ENCODE data around the gene GFI1B. TPM values are rescaled to one million over a fixed set of nuclear protein-coding genes. Genes with fewer than 3 reads are reported as not detected.

GFI1B gene
- total and polyA plus RNA-seq, 12 donors, result 0.03 to 0.78 (median 0.30) TPM; not detected in 8

GRCh38 chr9:132948482-132949050 lies 29.9 kb upstream of the GFI1B start:
- no peak overlapping the region for H3K27ac ChIP-seq
- no peaks in the 10 kb centered on the region for H3K9me3 ChIP-seq (replicated peaks in 1 of 3)
- peaks cover 2 to 7% of the 10 kb centered on the region in 2 donors for H3K4me1 ChIP-seq (replicated peaks in 1 of 2)
- no peak overlapping the region for H3K4me3 ChIP-seq
- no peak for DNase-seq
- no peaks in the 10 kb centered on the region for H3K36me3 ChIP-seq (replicated peaks in 1 of 2)
- 81 to 86% (median 83%) methylated on average over 18 of the region's 18 CpGs for WGBS, 4 donors
- intact Hi-C loops (cut with DNase I), result no loop called here
- TF ChIP-seq, protein P1, sequence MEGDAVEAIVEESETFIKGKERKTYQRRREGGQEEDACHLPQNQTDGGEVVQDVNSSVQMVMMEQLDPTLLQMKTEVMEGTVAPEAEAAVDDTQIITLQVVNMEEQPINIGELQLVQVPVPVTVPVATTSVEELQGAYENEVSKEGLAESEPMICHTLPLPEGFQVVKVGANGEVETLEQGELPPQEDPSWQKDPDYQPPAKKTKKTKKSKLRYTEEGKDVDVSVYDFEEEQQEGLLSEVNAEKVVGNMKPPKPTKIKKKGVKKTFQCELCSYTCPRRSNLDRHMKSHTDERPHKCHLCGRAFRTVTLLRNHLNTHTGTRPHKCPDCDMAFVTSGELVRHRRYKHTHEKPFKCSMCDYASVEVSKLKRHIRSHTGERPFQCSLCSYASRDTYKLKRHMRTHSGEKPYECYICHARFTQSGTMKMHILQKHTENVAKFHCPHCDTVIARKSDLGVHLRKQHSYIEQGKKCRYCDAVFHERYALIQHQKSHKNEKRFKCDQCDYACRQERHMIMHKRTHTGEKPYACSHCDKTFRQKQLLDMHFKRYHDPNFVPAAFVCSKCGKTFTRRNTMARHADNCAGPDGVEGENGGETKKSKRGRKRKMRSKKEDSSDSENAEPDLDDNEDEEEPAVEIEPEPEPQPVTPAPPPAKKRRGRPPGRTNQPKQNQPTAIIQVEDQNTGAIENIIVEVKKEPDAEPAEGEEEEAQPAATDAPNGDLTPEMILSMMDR (IDR thresholded peaks at IDR 0.05), result no peak
- no peak for TF ChIP-seq POLR2A (IDR thresholded peaks at IDR 0.05)
- H3K27me3 ChIP-seq, result no peaks in the 10 kb centered on the region

GRCh38 chr9:132949709-132950108 lies 28.8 kb upstream of the GFI1B start:
- TF ChIP-seq, protein P1 (IDR thresholded peaks at IDR 0.05), result no peak
- TF ChIP-seq POLR2A (IDR thresholded peaks at IDR 0.05), result no peak
- intact Hi-C loops (cut with DNase I), result no loop called here
- DNase-seq, result no peak
- Histone ChIP-seq H3K4me3 (no peak overlapping the region), H3K27ac (no peak overlapping the region), H3K27me3 (no peaks in the 10 kb centered on the region), H3K4me1 (replicated peaks in 1 of 2) (peaks cover 0 to 4% of the 10 kb centered on the region in 2 donors), H3K9me3 (replicated peaks in 1 of 3) (no peaks in the 10 kb centered on the region), H3K36me3 (replicated peaks in 1 of 2) (no peaks in the 10 kb centered on the region)
- WGBS, 4 donors, result 83 to 90% (median 84%) methylated on average over 4 of the region's 4 CpGs

GRCh38 chr9:132955123-132955522 lies 23.4 kb upstream of the GFI1B start:
- Histone ChIP-seq H3K4me1 (replicated peaks in 1 of 2) (no peaks in the 10 kb centered on the region), H3K27ac (no peak overlapping the region), H3K9me3 (replicated peaks in 1 of 3) (no peaks in the 10 kb centered on the region), H3K36me3 (replicated peaks in 1 of 2) (no peaks in the 10 kb centered on the region), H3K27me3 (no peaks in the 10 kb centered on the region), H3K4me3 (no peak overlapping the region)
- 57 to 74% (median 72%) methylated on average over 2 of the region's 2 CpGs for WGBS, 4 donors
- no peak for DNase-seq
- intact Hi-C loops (cut with DNase I), result no loop called here
- TF ChIP-seq POLR2A (IDR thresholded peaks at IDR 0.05), result no peak
- TF ChIP-seq, protein P1 (IDR thresholded peaks at IDR 0.05), result no peak

DNA sequence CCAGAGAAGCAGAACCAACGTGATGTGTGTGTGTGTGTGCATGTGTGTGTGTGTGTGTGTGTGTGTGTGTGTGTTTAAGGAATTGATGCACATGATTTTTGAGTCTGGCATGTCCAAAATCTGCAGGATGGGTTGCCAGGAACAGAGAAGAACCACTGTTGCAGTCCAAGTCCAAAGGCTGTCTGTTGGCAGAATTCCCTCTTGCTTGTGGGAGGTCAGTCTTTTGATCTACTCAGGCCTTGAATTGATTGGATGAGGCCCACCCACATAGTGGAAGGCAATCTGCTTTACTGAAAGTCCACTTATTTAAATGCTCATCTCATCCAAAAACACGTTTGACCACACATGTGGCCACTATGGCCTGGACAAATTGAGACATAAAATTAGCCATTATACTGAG lies 22.7 kb upstream of the GFI1B start:
- intact Hi-C loops (cut with DNase I), result no loop called here
- no peak for DNase-seq
- TF ChIP-seq, protein P1 (IDR thresholded peaks at IDR 0.05), result no peak
- no peak for TF ChIP-seq POLR2A (IDR thresholded peaks at IDR 0.05)
- 57 to 67% (median 64%) methylated on average over 2 of the region's 2 CpGs for WGBS, 4 donors
- Histone ChIP-seq H3K36me3 (replicated peaks in 1 of 2) (no peaks in the 10 kb centered on the region), H3K4me3 (no peak overlapping the region), H3K27me3 (no peaks in the 10 kb centered on the region), H3K4me1 (replicated peaks in 1 of 2) (no peaks in the 10 kb centered on the region), H3K9me3 (replicated peaks in 1 of 3) (no peaks in the 10 kb centered on the region), H3K27ac (no peak overlapping the region)

Data from adrenal gland (tissue), 12 donors.